ENCODE data around the gene ABL1.
"Not testable (repeated sequence)": the region's sequence is repeated elsewhere in the genome, so short reads cannot be mapped to it uniquely, and the experiment has no call there.

Gene ABL1

GRCh38 chr9:130825351-130825651 lies 9.8 kb upstream of the ABL1 start:
- no peak for DNase-seq (ENCODE audit: low read depth)

- no peak for DNase-seq (ENCODE audit: low read depth)
Measured at GRCh38 chr9:130825809-130826208, 9.2 kb upstream of the ABL1 start.

- no peak for DNase-seq (ENCODE audit: low read depth)
Measured at GRCh38 chr9:130829762-130830161, 5.3 kb upstream of the ABL1 start.

- no peak for DNase-seq (ENCODE audit: low read depth)
Measured at GRCh38 chr9:130830231-130830760, 4.8 kb upstream of the ABL1 start.

- DNase-seq (ENCODE audit: low read depth), result no peak
Measured at GRCh38 chr9:130831077-130831476, 4.0 kb upstream of the ABL1 start.

- DNase-seq (ENCODE audit: low read depth), result no peak
Measured at GRCh38 chr9:130833031-130833990, 1.7 kb upstream of the ABL1 start.

GRCh38 chr9:130835441-130836298 lies 616 bp downstream of the ABL1 start:
- DNase-seq (ENCODE audit: low read depth), result peak; percentile 13

GRCh38 chr9:130837002-130837511 lies 2.0 kb downstream of the ABL1 start:
- no peak for DNase-seq (ENCODE audit: low read depth)

GRCh38 chr9:130837643-130838042 lies 2.6 kb downstream of the ABL1 start:
- no peak for DNase-seq (ENCODE audit: low read depth)

GRCh38 chr9:130839132-130840111 lies 4.4 kb downstream of the ABL1 start:
- no peak for DNase-seq (ENCODE audit: low read depth)

- no peak for DNase-seq (ENCODE audit: low read depth)
Measured at GRCh38 chr9:130842545-130842944, 7.5 kb downstream of the ABL1 start.

- no peak for DNase-seq (ENCODE audit: low read depth)
Measured at GRCh38 chr9:130843049-130843908, 8.2 kb downstream of the ABL1 start.

GRCh38 chr9:130844044-130844451 lies 9.0 kb downstream of the ABL1 start:
- DNase-seq (ENCODE audit: low read depth), result no peak

- no peak for DNase-seq (ENCODE audit: low read depth)
Measured at GRCh38 chr9:130845254-130845653, 10.2 kb downstream of the ABL1 start.

GRCh38 chr9:130845901-130846481 lies 10.9 kb downstream of the ABL1 start:
- no peak for DNase-seq (ENCODE audit: low read depth)

GRCh38 chr9:130846487-130847305 lies 11.6 kb downstream of the ABL1 start:
- DNase-seq (ENCODE audit: low read depth), result no peak

GRCh38 chr9:130847306-130848217 lies 12.5 kb downstream of the ABL1 start:
- no peak for DNase-seq (ENCODE audit: low read depth)

GRCh38 chr9:130848514-130848913 lies 13.5 kb downstream of the ABL1 start:
- DNase-seq (ENCODE audit: low read depth), result not testable (repeated sequence)
